H1 (cell line): ENCODE results near the gene HMOX2. TPM values are rescaled to one million over a fixed set of nuclear protein-coding genes. Genes with fewer than 3 reads are reported as not detected.

Source experiments
- CTCF ChIA-PET: fragments of 300-600 bp; sonication (Branson Sonifier 250); formaldehyde crosslinking; loops from one replicate; lab custom pipeline; 2021; ENCODE audit not compliant: partially characterized antibody; lab: Charles Lee
- POLR2A ChIA-PET: fragments of 300-600 bp; sonication (Branson Sonifier 250); formaldehyde crosslinking; loops from one replicate; lab custom pipeline; 2021; ENCODE audit warnings: inconsistent platforms; ENCODE audit not compliant: partially characterized antibody; lab: Charles Lee
- DNase-seq, 2 experiments: peaks; one replicate each; pipeline versions ENCODE4 v3.0.0 to v3.0.0-alpha.2; 2010 to 2022; ENCODE audit warnings: low spot score in 2 of 2, low read depth in 1 of 2, mixed read lengths in 1 of 2
- FAIRE-seq: peaks from 2 replicates; lab custom pipeline; 2011; peaks lifted over from hg19 to GRCh38; lab: Jason Lieb, UNC
- H2AFZ ChIP-seq: 2 replicates; pipeline ENCODE4 v1.8.1; 2012; ENCODE audit warnings: low read length, inconsistent platforms
- H2AK5ac ChIP-seq: 2 replicates; pipeline ENCODE4 v1.6.1; 2013; ENCODE audit warnings: low read depth, low read length
- H2BK120ac ChIP-seq: replicated peaks from 2 replicates; pipeline ENCODE3; 2013; ENCODE audit warnings: low read depth, low read length, inconsistent platforms
- H2BK12ac ChIP-seq: 2 replicates; pipeline ENCODE4 v1.6.1; 2013; ENCODE audit warnings: low read depth, low read length
- H2BK15ac ChIP-seq: 2 replicates; pipeline ENCODE4 v1.6.1; 2013; ENCODE audit warnings: low read length
- H2BK20ac ChIP-seq: 2 replicates; pipeline ENCODE4 v1.6.1; 2013; ENCODE audit warnings: low read length
- H2BK5ac ChIP-seq: 2 replicates; pipeline ENCODE4 v1.6.1; 2013; ENCODE audit warnings: low read depth, low read length
- H3K14ac ChIP-seq: 2 replicates; pipeline ENCODE4 v1.6.1; 2013; ENCODE audit warnings: inconsistent platforms; ENCODE audit not compliant: insufficient read length
- H3K18ac ChIP-seq: 2 replicates; pipeline ENCODE4 v1.6.1; 2013; ENCODE audit warnings: low read length; ENCODE audit errors: extremely low read depth
- H3K23ac ChIP-seq: 2 replicates; pipeline ENCODE4 v1.6.1; 2013; ENCODE audit warnings: inconsistent platforms; ENCODE audit not compliant: insufficient read length
- H3K23me2 ChIP-seq: 2 replicates; pipeline ENCODE4 v1.6.1; 2013; ENCODE audit warnings: low read depth, low read length
- H3K27ac ChIP-seq: 2 replicates; pipeline ENCODE4 v1.6.1; 2011; ENCODE audit warnings: low read depth, low read length, inconsistent platforms
- H3K27me3 ChIP-seq, 4 experiments: replicated peaks in 1 of 4; 1 replicate in 1 of 4; 2 replicates in 3 of 4; pipeline versions ENCODE4 v1.6.1 to v1.8.1; 2011 to 2013; ENCODE audit warnings: low read length in 3 of 4, mild to moderate bottlenecking in 3 of 4, inconsistent platforms in 2 of 4, mixed read lengths in 2 of 4, moderate library complexity in 1 of 4; ENCODE audit not compliant: control insufficient read depth in 3 of 4, insufficient read depth in 3 of 4; ENCODE audit errors: extremely low read depth in 1 of 4
- H3K36me3 ChIP-seq, 4 experiments: 2 replicates each; pipeline versions ENCODE4 v1.6.1 to v1.8.1; 2011 to 2013; ENCODE audit warnings: mild to moderate bottlenecking in 4 of 4, low read length in 3 of 4, moderate library complexity in 2 of 4, control low read depth in 1 of 4, inconsistent platforms in 1 of 4; ENCODE audit not compliant: insufficient read depth in 4 of 4, control insufficient read depth in 2 of 4
- H3K4ac ChIP-seq: replicated peaks from 2 replicates; pipeline ENCODE3; 2013; ENCODE audit warnings: low read length, low read depth, mixed read lengths, inconsistent platforms; ENCODE audit not compliant: insufficient read length
- H3K4me1 ChIP-seq, 4 experiments: replicated peaks in 1 of 4; 1 replicate in 1 of 4; 2 replicates in 3 of 4; pipeline versions ENCODE4 v1.6.1 to v1.8.1; 2011 to 2013; ENCODE audit warnings: low read length in 3 of 4, inconsistent platforms in 2 of 4, mixed read lengths in 1 of 4; ENCODE audit not compliant: insufficient read depth in 4 of 4, control insufficient read depth in 3 of 4
- H3K4me2 ChIP-seq, 2 experiments: 2 replicates each; pipeline versions ENCODE4 v1.6.1 to v1.8.1; 2011 to 2013; ENCODE audit warnings: low read depth in 2 of 2, low read length in 2 of 2, control low read depth in 1 of 2, inconsistent platforms in 1 of 2, mild to moderate bottlenecking in 1 of 2; ENCODE audit not compliant: insufficient read depth in 1 of 2
- H3K4me3 ChIP-seq, 4 experiments: fragments of 200-600, 300-600 bp in 1 of 4; sonication (generic), shearing (Covaris generic), sonication (Bioruptor Twin) in 1 of 4; 2 replicates each; pipeline versions ENCODE4 v1.5.1 to v1.8.1; 2011 to 2016; ENCODE audit warnings: low read length in 4 of 4, low read depth in 3 of 4, control low read depth in 2 of 4, inconsistent platforms in 2 of 4, mild to moderate bottlenecking in 2 of 4, mixed read lengths in 1 of 4, moderate library complexity in 1 of 4; ENCODE audit not compliant: insufficient read depth in 2 of 4; ENCODE audit errors: extremely low read depth in 1 of 4
- H3K56ac ChIP-seq: replicated peaks from 2 replicates; pipeline ENCODE3; 2013; ENCODE audit warnings: low read depth, mild to moderate bottlenecking, mixed read lengths, low read length, inconsistent platforms; ENCODE audit not compliant: insufficient read length
- H3K79me1 ChIP-seq: 2 replicates; pipeline ENCODE4 v1.6.1; 2013; ENCODE audit warnings: low read depth, low read length, control low read depth
- H3K79me2 ChIP-seq, 2 experiments: 2 replicates each; pipeline versions ENCODE4 v1.6.1 to v1.8.1; 2012 to 2013; ENCODE audit warnings: low read length in 2 of 2, mild to moderate bottlenecking in 2 of 2, inconsistent platforms in 1 of 2; ENCODE audit not compliant: insufficient read depth in 2 of 2, control insufficient read depth in 1 of 2
- H3K9ac ChIP-seq, 4 experiments: replicated peaks in 1 of 4; 1 replicate in 1 of 4; 2 replicates in 3 of 4; pipeline versions ENCODE4 v1.6.1 to v1.8.1; 2011 to 2013; ENCODE audit warnings: low read depth in 3 of 4, low read length in 3 of 4, control low read depth in 2 of 4, mild to moderate bottlenecking in 2 of 4, moderate library complexity in 2 of 4, inconsistent platforms in 1 of 4; ENCODE audit errors: extremely low read depth in 1 of 4
- H3K9me3 ChIP-seq, 2 experiments: 2 replicates each; pipeline versions ENCODE4 v1.6.1 to v1.8.1; 2012 to 2013; ENCODE audit warnings: mild to moderate bottlenecking in 2 of 2, moderate library complexity in 2 of 2, control low read depth in 1 of 2, inconsistent platforms in 1 of 2, low read depth in 1 of 2, low read length in 1 of 2, mixed read lengths in 1 of 2; ENCODE audit not compliant: insufficient read depth in 2 of 2
- H4K20me1 ChIP-seq, 2 experiments: replicated peaks in 1 of 2; 2 replicates each; pipeline versions ENCODE3 to v1.8.1; 2011 to 2013; ENCODE audit warnings: inconsistent platforms in 2 of 2, low read length in 2 of 2, mild to moderate bottlenecking in 1 of 2; ENCODE audit not compliant: insufficient read depth in 2 of 2, control insufficient read depth in 1 of 2
- H4K5ac ChIP-seq: 2 replicates; pipeline ENCODE4 v1.6.1; 2013; ENCODE audit warnings: low read length, low read depth, mixed read lengths, inconsistent platforms; ENCODE audit not compliant: insufficient read length
- H4K8ac ChIP-seq: 2 replicates; pipeline ENCODE4 v1.8.0; 2013; ENCODE audit warnings: mild to moderate bottlenecking, moderate library complexity, low read length, inconsistent platforms; ENCODE audit not compliant: insufficient read depth; ENCODE audit errors: extremely low read depth
- H4K91ac ChIP-seq: replicated peaks from 2 replicates; pipeline ENCODE3; 2013; ENCODE audit warnings: low read length, mixed read lengths, inconsistent platforms; ENCODE audit not compliant: insufficient read length
- BACH1 ChIP-seq: IDR thresholded peaks from 2 replicates; pipeline ENCODE4 v1.6.1; 2012; ENCODE audit warnings: low read length, improper control_type of control experiment
- CREB1 ChIP-seq: IDR thresholded peaks from 2 replicates; pipeline ENCODE4 v1.6.1; 2012; ENCODE audit warnings: inconsistent platforms
- EP300 ChIP-seq, 2 experiments: IDR thresholded peaks; 1 replicate in 1 of 2; 2 replicates in 1 of 2; pipeline ENCODE4 v1.6.1; 2011 to 2012; ENCODE audit warnings: low read depth in 2 of 2, low read length in 2 of 2, mild to moderate bottlenecking in 2 of 2, borderline replicate concordance in 1 of 2, inconsistent platforms in 1 of 2, moderate library complexity in 1 of 2
- SIRT6 ChIP-seq: IDR thresholded peaks from one replicate; pipeline ENCODE4 v1.7.1; 2012; ENCODE audit warnings: low read length, inconsistent platforms
- TAF7 ChIP-seq: optimal IDR thresholded peaks from 2 replicates; pipeline ENCODE3; 2011; ENCODE audit warnings: low read depth, mild to moderate bottlenecking, inconsistent platforms, low read length, moderate library complexity, borderline replicate concordance
- TCF12 ChIP-seq: IDR thresholded peaks from 2 replicates; pipeline ENCODE4 v1.6.1; 2011; ENCODE audit warnings: low read depth, mild to moderate bottlenecking, low read length
- WGBS, 2 experiments: shearing (Covaris generic) in 1 of 2; methylation state at CpG; one replicate each; pipeline versions ENCODE4 v1.1.6 to v1.1.7; 2013 to 2015; ENCODE audit warnings: low lambda C conversion rate in 2 of 2, mixed read lengths in 2 of 2, inconsistent platforms in 1 of 2, low coverage in 1 of 2, missing lambda C conversion rate in 1 of 2; ENCODE audit not compliant: insufficient replicate concordance in 2 of 2, insufficient coverage in 1 of 2, insufficient read length in 1 of 2; ENCODE audit errors: extremely low coverage in 1 of 2, missing lambda C conversion rate in 1 of 2; 5-methylcytosine and 5-hydroxymethylcytosine counted together
- polyA plus RNA-seq, 7 experiments: library from polyadenylated mRNA; depleted of rRNA in 3 of 7; stranded (reverse) in 5 of 7; unstranded in 2 of 7; fragments of >200 nt in 5 of 7; fragments of 200-250 nt in 2 of 7; gene quantifications; 1 replicate in 5 of 7; 2 replicates in 1 of 7; 4 replicates in 1 of 7; pipeline versions ENCODE4 v1.2.1 to v1.2.3, GENCODE V29; 2011 to 2013; ENCODE audit warnings: missing spikeins in 2 of 7, mixed read lengths in 2 of 7
- total RNA-seq: library from RNA; stranded (reverse); fragmentation: NEBNext Ultra II Directional; extraction: Animal tissue kit (Norgen Biotek cat#: 25700); gene quantifications from 2 replicates; pipeline ENCODE4 v1.2.1, GENCODE V29; 2021
- TF ChIP-seq, protein P1 (sequence below): IDR thresholded peaks from 2 replicates; pipeline ENCODE4 v1.6.1; 2012; ENCODE audit warnings: low read length, inconsistent platforms

HMOX2 gene
- total and polyA plus RNA-seq, 2 of the 8 experiments (the other 6 are each of a cell fraction or from before 2014, with no cell fraction given), result 36.5 to 48.4 TPM

DNA sequence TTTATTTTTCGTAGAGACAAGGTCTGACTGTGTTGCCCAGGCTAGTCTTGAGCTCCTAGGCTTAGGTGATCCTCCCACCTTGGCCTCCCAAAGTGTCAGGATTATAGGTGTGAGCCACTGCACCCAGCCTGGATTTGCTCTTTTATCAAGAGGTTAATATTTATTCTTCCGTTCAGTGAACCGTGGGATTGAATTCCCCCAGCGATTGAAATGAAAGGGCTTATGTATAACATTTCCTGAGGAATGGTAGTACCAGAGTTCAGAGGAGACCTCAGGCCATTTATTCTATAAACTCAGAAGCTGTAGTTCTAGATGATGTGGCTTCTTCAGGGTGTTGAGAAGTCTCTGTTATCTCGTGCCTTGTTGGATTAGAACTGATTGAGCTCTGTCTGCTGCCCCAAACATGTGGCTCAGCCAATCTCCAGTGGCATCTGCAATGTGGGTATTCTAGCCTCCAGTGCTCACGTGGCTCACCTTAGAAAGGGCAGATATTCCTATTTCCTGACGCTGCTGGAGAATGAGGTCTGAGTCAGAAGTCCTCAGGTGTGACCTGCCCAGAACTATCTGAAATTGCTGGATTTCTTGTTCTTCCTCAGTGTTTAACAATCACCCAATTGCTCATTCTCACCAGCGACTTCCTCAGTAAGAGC is 22.5 kb downstream of the HMOX2 start:
- H3K27ac ChIP-seq, result no peak overlapping the region
- FAIRE-seq (no peak), DNase-seq (no peak)
- H3K27me3 ChIP-seq, result no peaks in the 10 kb centered on the region
- no peak overlapping the region for H2BK12ac ChIP-seq
- no peaks in the 10 kb centered on the region for H3K4me1 ChIP-seq
- H2AK5ac ChIP-seq, result no peak overlapping the region
- no peaks in the 10 kb centered on the region for H4K20me1 ChIP-seq
- H3K14ac ChIP-seq, result no peak overlapping the region
- POLR2A ChIA-PET, result interaction anchor here (0.9 kb wide), 2 partner anchors 12 to 25 kb away, joined by 3 read pairs; no protein-coding TSS in a partner anchor
- no peaks in the 10 kb centered on the region for H3K9me3 ChIP-seq
- H4K5ac ChIP-seq, result no peak overlapping the region
- no peak overlapping the region for H3K4me2 ChIP-seq
- no peak overlapping the region for H3K18ac ChIP-seq
- no peaks in the 10 kb centered on the region; a peak in 1 of 8 replicates for H3K36me3 ChIP-seq
- no peak overlapping the region for H3K4ac ChIP-seq
- TF ChIP-seq TAF7 (no peak), SIRT6 (no peak), EP300 (IDR thresholded peaks at IDR 0.05; ENCODE audit: borderline replicate concordance in 1 of 2, low read depth in 2 of 2, low read length in 2 of 2) (no peak), CREB1 (no peak), BACH1 (no peak), TCF12 (no peak)
- TF ChIP-seq, protein P1, sequence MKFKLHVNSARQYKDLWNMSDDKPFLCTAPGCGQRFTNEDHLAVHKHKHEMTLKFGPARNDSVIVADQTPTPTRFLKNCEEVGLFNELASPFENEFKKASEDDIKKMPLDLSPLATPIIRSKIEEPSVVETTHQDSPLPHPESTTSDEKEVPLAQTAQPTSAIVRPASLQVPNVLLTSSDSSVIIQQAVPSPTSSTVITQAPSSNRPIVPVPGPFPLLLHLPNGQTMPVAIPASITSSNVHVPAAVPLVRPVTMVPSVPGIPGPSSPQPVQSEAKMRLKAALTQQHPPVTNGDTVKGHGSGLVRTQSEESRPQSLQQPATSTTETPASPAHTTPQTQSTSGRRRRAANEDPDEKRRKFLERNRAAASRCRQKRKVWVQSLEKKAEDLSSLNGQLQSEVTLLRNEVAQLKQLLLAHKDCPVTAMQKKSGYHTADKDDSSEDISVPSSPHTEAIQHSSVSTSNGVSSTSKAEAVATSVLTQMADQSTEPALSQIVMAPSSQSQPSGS, result no peak
- no peaks in the 10 kb centered on the region; the same call in 1 of the 2 replicates for H3K79me1 ChIP-seq
- no peak overlapping the region for H2AFZ ChIP-seq
- no peak overlapping the region for H3K23ac ChIP-seq
- WGBS, 2 experiments, result 87% methylated on average over 8 of the region's 8 CpGs; no CpG with 5 or more reads in 1 of the 2 experiments
- no peak overlapping the region for H2BK5ac ChIP-seq
- no peak overlapping the region for H2BK20ac ChIP-seq
- H3K56ac ChIP-seq, result no peak overlapping the region
- no peak overlapping the region for H4K91ac ChIP-seq
- H3K23me2 ChIP-seq, result no peaks in the 10 kb centered on the region
- peaks cover 0 to 3% of the 10 kb centered on the region in 2 experiments; a peak in 1 of 4 replicates for H3K79me2 ChIP-seq
- H2BK15ac ChIP-seq, result no peak overlapping the region
- H3K4me3 ChIP-seq, result no peak overlapping the region
- H4K8ac ChIP-seq, result no peak overlapping the region
- no peak overlapping the region for H3K9ac ChIP-seq
- CTCF ChIA-PET, result interaction anchor here (0.7 to 35.4 kb wide), 8 partner anchors 9 to 247 kb away, joined by 3 to 968 read pairs (median 4); partner anchors contain the start of genes C16orf96 and CDIP1
- H2BK120ac ChIP-seq, result no peak overlapping the region
